ENCODE results near the gene HSPA12B.

GRCh38 chr20:3766422-3767109 is 34.1 kb downstream of the HSPA12B start:
- TF ChIP-seq CTCF (IDR thresholded peaks at IDR 0.05; ENCODE audit: poor library complexity) (no peak), EZH2 (IDR thresholded peaks at IDR 0.05; ENCODE audit: borderline replicate concordance) (no peak)

All from hepatocyte (in vitro differentiated cells).